Measurements from ENCODE around the gene LDLRAD3.

The LDLRAD3 gene

GRCh38 chr11:36062796-36063365 is 119.0 kb downstream of the LDLRAD3 start:
- no peak for TF ChIP-seq CTCF (IDR thresholded peaks at IDR 0.05; ENCODE audit: low read length, missing control alignments)
- peak; percentile 85 for DNase-seq (ENCODE audit: low read depth)
- no peak overlapping the region for H3K4me3 ChIP-seq (replicated peaks; ENCODE audit: low read depth, low read length)

- DNase-seq (ENCODE audit: low read depth) = peak; percentile 57
- no peak for TF ChIP-seq CTCF (IDR thresholded peaks at IDR 0.05; ENCODE audit: low read length, missing control alignments)
- no peak overlapping the region for H3K4me3 ChIP-seq (replicated peaks; ENCODE audit: low read depth, low read length)
Measured at GRCh38 chr11:36065436-36065835, 121.6 kb downstream of the LDLRAD3 start.

- H3K4me3 ChIP-seq (replicated peaks; ENCODE audit: low read depth, low read length) = no peak overlapping the region
- DNase-seq (ENCODE audit: low read depth) = no peak
- no peak for TF ChIP-seq CTCF (IDR thresholded peaks at IDR 0.05; ENCODE audit: low read length, missing control alignments)
Measured at GRCh38 chr11:36066891-36067290, 123.0 kb downstream of the LDLRAD3 start.

- TF ChIP-seq CTCF (IDR thresholded peaks at IDR 0.05; ENCODE audit: low read length, missing control alignments) = no peak
Measured at GRCh38 chr11:36069576-36070212, 125.8 kb downstream of the LDLRAD3 start.

GRCh38 chr11:36070213-36070953 is 126.5 kb downstream of the LDLRAD3 start:
- DNase-seq (ENCODE audit: low read depth) = no peak
- TF ChIP-seq CTCF (IDR thresholded peaks at IDR 0.05; ENCODE audit: low read length, missing control alignments) = no peak
- H3K4me3 ChIP-seq (replicated peaks; ENCODE audit: low read depth, low read length) = no peak overlapping the region

More at GRCh38 chr11:36069576-36070212, 125.8 kb downstream of the LDLRAD3 start:
- H3K4me3 ChIP-seq (replicated peaks; ENCODE audit: low read depth, low read length) = no peak overlapping the region
- DNase-seq (ENCODE audit: low read depth) = no peak

- H3K4me3 ChIP-seq (replicated peaks; ENCODE audit: low read depth, low read length) = no peak overlapping the region
- DNase-seq (ENCODE audit: low read depth) = no peak
- TF ChIP-seq CTCF (IDR thresholded peaks at IDR 0.05; ENCODE audit: low read length, missing control alignments) = no peak
Measured at GRCh38 chr11:36070954-36071330, 127.1 kb downstream of the LDLRAD3 start.

Measured in fibroblast of pulmonary artery (primary cell).